NCI-H524 (cell line): ENCODE data around the gene C1D.
"Not testable (repeated sequence)": the region's sequence is repeated elsewhere in the genome, so short reads cannot be mapped to it uniquely, and the experiment has no call there.

Experiments used
- DNase-seq, 2 experiments: peaks; one replicate each; lab custom pipeline; 2025; lab: John Stamatoyannopoulos, UW

The C1D gene, protein sequence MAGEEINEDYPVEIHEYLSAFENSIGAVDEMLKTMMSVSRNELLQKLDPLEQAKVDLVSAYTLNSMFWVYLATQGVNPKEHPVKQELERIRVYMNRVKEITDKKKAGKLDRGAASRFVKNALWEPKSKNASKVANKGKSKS

DNA sequence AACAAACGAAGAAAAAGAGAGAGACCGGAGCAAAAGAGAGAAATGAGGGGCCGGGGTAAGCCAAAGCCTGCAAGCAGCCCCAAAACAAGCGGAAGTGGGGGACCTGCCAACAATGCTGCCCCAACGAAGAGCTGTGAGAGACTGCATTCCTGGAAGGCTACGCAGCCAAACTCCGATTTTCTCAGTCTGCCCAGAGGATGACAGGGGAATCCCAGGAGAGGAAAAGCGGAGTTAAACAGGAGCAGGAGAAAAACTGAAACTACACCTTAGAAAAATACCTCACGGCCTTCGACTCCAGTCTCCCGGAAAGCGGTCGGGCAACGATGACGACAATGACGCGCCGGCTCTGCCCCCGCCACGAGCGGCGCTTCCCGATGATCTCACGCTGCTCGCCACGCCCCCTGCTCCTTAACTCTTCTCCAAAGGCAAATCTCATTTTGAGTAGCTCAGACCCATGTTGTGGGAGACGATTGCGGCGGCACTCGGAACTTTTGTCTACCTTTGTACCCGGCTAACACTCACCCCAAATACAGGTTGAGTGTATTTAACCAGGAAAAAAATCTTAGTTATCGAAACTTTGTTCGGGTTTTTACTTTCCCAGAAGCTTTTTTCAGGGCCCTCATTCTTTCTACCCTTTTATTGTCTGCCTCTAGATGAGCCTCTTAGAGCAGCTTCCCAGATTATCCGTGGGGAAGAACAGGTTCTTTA is at the start of gene C1D:
Gene C1D (minus strand): TSS at position 325 of the 708 bp plus-strand sequence. CDS start 15,694 bp downstream, outside the sequence.
- DNase-seq = peak; percentile 74 to 88

DNA sequence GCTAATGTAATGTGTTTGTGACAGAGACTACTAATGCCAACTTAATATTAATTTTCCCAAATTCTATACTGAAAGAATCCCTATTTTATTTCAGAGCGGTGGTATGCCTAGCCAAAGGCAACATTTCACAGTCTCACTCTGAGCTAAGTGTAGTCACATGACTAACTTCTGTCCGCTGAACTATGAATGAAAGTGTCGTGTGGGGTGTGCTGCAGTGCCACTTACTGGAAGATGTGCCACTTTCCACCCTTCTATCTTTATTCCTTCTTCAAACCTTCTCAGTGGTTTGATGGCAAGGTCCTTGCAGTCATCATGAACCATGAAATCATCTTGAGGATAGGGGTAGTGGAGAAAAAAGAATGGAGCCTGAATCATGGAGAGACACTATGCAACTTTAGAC is 47.3 kb upstream of the C1D start:
- DNase-seq = peak in 1 of 2 experiments; percentile 13

DNA sequence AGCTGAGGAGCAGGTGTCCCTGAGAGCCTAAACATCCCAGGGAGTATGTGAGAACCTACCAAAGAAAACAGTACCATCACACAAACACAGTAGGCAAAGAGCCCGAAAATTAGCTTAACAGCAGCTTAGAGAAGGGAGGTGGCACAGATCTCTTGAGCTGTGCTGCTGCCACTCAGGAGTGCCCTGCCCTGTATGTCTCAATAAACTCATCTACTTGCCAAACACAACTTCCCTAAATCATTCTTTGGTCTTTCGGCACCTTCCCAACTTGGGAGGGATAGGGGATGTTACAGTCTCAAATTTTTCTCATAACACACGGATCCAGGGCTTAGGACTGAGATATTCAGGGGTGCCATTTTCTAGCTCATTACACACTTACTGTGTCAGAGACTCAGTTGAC is 45.3 kb upstream of the C1D start:
- DNase-seq = no peak

DNA sequence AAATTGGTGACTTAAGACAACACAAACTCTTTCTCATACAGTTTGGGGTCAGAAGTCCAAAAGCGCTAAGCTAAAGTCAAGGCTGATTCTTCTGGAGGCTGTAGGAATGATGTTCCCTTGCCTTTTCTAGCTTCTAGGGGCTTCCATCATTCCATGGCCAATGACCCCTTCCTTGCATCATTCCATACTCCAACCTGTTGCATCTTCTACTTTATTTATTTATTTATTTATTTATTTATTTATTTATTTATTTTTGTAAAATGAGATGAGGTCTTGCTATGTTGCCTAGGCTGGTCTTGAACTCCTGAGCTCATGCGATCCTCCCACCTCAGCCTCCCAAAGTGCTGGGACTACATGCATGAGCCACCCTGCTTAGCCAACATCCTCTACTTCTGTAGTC is 44.7 kb upstream of the C1D start:
- DNase-seq = no peak

DNA sequence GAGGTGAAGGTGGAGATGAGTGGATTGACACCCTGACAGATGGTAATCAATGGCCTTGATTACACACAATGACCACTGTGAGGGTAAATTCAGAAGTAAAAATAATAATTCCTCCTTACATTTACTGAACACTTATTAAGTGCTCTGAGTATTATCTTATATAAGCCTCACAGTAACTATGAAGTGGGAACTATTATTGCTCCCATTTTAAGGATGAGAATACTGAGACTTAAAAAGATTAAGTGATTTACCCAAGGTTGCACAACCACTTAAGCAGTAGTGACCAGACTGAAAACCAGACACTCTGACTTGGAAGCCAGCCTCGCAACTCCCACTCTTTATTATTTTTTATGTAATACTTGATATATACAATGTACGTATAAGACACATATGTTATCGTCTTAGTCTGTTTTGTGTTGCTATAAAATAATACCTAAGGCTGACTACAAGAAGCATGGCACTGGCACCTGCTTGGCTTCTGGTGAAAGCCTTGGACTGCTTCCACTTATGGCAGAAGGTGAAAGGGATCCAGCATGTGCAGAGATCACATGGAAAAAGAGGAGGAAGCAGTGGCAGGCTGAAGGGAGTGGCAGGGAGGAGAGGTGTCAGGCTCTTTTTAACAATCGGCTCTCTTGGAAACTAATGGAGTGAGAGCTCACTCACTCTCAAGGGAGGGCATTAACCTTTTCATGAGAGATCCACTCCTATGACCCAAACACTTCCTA is 41.5 kb upstream of the C1D start:
- no peak for DNase-seq

DNA sequence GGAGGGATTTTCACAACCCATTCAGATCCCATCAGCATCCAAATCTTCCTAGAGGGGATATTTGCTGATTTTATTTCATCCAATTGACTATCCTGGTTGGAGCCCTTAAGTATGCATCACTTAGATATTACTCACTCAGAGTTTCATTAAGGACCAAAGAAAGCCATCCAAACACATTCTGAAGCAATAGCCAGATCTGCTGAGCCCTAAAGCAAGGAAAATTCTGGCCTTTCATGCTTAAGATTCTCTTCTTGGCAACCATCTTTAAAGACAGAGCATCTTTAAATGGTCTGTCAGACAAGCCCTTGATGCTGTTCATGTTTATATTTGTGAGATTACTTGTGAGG is 40.9 kb upstream of the C1D start:
- DNase-seq = no peak

DNA sequence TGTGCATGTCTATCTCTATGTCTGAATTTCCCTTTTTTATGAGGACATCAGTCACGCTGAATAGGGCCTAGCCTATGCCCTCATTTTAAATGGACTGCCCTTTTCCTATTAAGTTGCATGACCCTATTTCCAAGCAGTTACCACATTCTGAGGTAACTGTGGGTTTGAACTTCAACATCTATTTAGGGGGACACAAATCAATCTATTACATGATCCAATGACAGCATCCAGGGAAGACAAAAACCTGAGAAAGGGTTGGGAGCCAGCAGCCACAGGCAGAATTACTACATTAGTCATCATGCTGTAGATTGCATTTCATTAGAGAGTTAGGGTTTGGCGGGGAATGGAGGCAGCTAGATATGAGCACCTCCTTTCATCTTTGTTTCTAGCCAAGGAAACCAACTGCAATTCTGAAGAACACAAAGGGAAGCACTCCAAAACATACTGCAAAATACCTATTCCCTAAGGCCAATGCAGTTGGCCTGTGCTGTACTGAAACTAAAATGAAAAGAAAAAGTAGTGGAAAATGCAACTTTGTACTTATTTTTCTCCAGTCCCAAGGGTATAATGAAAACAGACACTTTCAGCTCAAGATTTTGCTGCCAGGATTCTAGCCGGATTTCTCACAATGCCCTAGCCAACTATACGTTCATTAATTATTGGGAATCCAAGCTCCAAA is 40.4 kb upstream of the C1D start:
- no peak for DNase-seq

DNA sequence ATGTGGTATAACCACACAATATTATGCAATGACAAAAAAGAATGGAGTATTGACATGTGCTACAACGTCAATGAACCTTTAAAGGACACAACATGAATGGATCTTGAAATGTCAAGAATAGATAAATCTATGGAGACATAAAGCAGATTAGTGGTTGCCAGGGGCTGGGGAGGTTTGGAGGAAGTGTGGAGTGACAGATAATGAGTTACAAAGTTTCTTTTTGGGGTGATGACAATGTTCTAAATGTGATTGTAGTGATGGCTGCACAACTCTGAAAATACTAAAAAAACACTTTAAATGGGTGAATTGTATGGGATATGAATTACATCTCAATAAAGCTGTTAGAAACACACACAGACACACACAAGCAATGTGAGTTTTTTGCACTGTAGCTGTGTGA is 37.4 kb upstream of the C1D start:
- DNase-seq = no peak

DNA sequence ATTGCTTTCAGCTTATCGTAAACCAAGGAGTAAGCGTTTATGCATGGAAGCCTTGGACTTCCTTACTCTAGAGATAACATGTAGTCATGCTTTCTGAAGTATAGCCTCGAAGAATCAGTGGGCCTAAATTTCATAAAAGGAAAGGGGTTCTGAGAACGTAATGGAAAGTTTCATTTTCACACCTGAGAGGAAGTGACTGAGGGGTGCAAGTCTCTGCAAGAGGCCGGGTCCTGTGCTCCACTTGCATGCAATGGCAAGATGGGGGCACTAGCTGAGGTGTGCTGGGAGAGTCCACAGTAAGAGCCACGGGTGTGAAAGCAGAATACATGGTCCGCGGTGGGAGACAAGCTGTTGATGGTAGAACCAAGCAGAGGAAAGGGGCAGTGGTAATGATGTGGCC is 36.5 kb upstream of the C1D start:
- no peak for DNase-seq

DNA sequence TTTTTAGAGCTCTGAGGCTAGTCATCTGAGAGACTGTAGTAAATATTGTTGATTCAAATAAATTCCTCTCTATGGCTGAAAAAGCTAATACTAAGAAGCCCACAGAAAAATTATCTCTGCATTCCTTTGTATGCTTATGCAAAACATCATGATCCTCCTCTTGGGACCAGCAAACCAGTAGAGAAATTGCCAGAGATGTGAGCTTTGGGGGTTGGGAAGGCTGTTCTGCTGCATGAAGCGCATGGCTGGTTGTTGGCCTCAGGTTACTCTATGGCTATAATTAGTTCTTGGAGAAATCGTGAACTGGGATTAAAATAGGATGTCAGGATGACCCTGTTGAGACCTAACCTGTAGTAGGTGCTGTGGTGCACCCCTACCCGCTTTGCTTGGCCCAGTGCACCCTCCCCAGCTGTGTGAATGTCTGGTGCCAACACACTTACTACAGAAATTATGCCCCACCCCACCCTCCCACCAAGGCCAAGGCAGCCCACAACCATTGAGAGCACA is 35.5 kb upstream of the C1D start:
- DNase-seq = no peak

DNA sequence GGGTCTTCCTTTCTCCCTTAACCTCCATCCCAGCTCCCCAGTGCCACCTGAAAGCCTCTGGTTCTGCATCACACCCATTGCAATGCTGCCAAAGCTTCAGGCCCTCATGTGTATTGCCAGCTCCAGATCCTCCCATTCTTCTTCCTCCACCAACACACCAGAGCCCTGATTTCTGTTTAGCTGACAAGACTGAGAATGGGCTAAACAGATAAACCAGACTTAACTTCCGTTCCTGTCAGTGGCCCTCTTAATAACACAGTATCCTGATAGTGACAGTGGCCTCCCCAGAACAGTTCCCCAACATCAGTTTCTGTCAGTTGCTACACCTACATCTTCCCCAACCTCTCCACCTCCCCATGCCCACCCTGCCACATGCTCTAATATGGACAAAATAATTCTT is 31.3 kb upstream of the C1D start:
- no peak for DNase-seq

DNA sequence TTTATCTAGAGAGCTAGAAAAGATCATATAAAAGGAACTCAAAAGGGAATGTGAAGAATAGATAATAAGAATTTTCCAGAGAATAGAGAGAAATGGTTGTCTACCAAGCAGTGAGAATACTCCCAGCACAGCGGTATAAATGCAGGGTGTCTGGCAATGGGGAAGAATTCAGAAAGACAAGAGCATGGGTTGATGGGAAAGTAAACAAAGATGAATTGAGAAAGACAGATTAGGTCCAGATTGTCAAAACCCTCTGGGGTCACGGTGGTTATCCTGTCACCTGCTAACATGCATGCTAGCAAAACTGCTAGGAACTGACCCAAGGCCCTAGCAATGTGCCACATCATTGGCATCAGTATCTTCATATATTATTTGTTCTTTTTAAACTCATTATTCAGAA is 30.8 kb upstream of the C1D start:
- no peak for DNase-seq

DNA sequence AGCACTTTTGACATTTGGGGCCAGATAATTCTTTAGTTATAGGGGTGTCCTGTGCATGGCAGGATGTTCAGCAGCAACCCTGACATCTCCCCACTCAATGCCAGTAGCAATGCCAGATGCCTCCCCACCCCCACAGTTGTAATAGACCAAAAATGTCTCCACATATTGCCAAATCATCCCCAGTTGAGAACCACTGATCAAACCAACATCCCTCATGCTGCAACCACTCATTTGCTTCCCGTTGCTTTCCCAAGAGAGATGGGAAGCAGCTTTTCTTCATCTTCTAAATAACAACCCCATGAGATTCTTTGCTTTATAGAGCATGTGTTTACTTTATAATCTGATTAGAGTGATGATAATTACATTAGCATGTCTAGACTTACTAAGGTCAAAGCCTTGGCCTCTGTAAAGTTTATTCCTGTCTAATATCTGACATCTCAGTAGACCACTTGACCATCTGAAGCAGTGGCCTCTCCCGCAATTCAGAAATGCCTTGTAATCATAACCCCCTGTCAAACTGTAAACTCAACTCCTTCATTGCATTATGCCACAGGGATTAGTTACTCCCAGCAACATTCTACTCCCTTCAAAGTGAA is 28.7 kb upstream of the C1D start:
- no peak for DNase-seq

DNA sequence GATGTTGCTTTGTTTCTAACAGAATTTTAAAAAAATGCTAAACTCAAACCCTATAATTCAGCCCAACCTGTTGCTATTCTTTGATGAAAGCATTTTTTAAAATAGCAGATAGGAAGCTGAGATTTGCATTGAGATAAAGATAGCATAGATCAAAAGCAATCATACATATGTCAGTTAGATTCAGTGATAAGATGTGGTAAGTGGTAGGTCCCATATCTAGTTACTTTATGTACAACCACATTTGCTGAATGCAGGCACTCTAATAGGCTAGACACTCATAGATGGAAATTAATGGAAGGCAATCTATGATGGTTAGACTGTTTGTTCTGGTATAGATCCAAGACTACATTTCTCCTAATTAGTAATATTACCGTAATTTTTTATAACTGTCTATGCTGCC is 27.2 kb upstream of the C1D start:
- DNase-seq = no peak

DNA sequence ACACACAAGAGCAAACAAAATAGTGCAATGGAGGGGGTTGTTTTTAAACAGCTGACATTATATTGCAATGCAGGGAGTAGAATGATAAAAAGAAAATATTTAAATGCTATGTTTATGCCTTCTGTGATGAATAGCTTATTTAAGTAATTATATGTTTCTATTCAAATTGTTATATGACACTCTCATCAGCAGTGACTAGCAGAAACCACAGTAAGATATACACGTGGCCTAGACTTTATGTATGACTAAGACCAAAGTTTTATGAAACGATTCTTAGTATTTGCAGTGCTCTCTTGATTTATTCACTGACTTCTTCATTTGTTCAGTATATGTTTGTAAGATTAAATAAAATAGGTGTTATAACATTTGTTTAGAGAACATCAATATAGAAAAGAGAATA is 26.1 kb upstream of the C1D start:
- no peak for DNase-seq

DNA sequence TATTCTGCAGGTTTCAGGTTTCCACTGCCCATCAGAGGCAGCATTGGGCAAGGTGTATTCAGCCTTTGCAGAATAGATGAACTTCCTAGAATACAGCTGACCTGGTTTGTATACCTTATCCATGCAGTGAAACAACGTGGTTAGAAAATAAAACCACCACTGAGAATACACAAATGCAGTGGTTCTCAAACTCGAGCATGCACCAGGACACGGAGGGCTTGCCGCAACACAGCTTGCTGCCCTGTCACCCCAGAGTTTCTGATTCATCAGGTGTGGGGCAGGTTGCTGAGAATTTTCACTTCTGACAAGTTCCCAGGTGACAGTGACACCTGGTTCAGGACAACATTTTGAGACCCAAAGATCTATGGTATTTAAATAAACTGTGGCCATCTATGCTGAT is 23.4 kb upstream of the C1D start:
- DNase-seq = no peak

DNA sequence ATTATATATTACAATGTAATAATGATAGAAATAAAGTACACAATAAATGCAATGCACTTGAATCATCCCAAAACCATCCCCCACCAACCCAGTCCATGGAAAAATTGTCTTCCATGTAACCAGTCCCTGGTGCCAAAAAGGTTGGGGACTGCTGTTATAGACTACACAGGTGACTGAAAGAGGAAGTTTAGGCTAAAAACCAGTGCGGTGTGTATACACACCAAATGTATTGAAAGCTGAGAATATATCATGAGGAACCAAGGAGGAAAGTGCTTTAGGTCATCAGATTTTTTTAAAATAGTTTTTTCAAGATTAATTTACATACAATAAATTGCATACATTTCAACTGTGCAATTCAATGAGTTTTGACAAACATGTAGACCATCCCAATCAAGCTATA is 20.5 kb upstream of the C1D start:
- no peak for DNase-seq

DNA sequence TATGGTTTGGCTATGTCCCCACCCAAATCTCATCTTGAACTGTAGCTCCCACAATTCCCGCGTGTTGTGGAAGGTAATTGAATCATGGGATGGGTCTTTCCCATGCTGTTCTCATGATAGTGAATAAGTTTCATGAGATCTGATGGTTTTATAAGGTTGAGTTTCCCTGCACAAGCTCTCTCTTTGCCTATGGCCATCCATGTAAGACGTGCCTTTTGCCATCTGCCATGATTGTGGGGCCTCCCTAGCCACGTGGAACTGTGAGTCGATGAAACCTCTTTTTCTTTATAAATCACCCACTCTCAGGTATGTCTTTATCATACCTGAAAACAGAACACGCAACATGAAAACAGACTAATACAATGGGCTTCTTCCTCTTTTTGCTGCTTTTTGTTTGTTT is 11.2 kb upstream of the C1D start:
- no peak for DNase-seq

DNA sequence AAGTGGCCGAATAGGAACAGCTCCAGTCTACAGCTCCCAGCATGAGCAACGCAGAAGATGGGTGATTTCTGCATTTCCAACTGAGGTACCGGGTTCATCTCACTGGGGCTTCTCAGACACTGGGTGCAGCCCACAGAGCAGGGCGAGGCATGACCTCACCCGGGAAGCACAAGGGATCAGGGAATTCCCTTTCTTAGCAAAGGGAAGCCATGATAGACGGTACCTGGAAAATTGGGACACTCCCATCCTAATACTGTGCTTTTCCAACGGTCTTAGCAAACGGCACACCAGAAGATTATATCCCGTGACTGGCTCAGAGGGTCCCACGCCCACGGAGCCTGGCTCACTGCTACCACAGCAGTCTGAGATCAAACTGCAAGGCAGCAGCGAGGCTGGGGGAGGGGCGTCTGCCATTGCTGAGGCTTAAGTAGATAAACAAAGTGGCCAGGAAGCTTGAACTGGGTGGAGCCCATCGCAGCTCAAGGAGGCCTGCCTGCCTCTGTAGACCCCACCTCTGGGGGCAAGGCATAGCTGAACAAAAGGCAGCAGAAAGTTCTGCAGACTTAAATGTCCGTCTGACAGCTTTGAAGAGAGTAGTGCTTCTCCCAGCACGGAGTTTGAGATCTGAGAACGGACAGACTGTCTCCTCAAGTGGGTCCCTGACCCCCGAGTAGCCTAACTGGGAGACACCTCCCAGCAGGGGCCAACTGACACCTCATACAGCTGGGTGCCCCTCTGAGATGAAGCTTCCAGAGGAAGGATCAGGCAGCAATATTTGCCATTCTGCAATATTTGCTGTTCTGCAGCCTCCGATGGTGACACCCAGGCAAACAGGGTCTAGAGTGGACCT is 1.2 kb upstream of the C1D start:
- not testable (repeated sequence) for DNase-seq

DNA sequence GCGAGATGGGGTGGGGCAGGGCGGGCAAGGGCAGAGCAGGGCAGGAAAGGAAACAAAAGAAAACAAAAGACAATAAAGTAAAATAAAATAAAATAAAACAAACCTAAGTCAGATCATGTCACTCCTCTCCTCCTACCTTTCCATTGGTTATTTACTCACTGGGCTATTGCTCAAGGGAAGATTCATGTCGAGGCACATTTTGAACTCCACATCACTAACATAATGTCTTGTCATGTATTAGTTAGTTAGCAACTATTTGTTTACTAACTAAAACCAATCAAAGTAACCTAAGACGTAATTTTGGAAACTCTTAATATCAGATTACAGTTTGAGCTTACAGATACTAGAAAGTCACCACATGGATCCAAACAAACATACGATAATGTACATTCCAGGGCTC is 2.2 kb downstream of the C1D start:
- DNase-seq = no peak

DNA sequence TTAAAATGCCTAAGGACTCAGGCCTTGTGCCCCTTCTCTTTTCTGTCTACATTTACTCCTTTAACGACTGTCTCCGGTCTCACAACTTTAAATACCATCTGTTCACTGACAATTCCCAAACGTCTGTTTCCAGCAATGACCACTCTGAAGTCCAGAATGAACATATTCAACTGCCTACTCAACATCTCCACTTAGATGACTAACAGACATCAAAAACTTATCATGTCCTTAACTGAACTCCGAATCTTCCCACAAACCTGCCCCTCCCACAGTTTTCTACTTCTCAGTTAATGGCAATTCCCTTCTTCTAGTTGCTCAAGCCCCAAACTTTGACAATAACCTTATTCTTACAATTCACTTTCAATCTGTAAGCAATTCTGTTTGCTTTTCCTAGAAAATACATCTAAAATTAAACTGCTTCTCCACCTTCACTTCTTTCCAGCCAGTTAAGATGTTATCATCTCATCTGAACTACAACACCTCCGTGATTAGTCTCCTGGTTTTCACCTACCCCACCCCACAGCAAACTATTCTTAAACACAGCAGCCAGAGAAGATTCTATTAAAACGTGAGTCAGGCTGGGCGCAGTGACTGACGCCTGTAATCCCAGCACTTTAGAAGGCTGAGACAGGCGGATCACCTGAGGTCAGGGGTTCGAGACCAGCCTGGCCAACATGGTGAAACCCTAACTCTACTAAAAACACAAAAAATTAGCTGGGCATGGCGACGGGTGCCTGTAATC is 2.8 kb downstream of the C1D start:
- no peak for DNase-seq
